ENCODE results near the gene IDUA.
A peak's percentile ranks its signal among the peaks of the same experiment; 100 is the strongest.

The IDUA gene

DNA sequence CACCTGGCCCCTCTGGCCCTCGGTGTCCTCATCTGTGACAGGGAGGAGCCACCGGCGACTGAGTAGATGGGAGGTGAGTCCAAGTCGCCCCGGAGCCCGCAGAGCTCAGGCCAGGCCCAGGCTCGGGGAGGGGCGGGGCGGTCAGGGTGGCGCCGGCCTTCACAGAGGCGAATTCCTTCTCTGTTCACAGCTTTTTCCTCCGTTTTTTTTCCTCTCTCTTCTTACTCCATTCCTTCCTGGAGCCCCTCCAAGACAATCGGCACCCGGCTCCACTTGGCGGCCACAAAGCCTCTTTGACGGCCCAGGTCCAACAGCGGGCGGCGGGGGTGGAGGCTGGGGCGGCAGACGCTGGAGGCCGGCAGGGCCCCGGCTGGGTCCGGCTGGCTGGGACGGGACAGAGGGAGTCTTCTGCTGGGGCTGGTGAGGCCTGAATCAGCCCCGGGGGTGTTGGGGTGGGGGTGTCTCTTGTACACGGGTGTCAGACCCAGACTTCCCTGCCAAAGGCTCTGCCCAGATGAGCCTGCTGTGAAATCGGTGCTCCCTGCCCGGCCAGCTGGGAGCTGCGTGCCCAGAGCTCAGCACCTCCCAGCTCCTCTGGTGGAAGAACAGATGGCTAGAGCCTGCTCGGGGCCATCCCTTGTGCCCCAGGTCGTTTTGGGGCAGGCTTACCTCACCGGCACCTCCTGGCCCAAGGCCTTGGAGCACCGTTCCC, 47.2 kb downstream of the IDUA start:
- peak; percentile 7 for DNase-seq

DNA sequence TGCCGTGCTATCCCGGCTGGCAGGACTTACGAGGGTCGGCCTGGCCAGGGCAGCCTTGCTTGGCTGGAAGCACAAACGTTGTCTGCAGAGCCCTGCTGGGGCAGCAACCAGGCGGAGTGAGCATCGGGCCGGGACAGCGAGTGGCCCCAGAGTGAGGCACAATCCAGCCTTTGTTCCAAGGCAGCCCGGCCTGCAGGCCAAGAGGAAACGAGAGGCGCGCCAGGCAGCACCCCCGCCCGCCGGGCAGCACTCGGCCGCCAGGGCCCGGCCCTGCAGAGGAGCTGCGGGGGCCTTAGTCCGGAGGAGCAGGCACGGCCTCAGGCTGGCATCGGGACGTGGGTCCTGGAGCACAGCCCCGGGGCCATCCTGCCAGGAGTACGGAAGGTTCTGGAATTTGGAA, 48.7 kb downstream of the IDUA start:
- DNase-seq = no peak

DNA sequence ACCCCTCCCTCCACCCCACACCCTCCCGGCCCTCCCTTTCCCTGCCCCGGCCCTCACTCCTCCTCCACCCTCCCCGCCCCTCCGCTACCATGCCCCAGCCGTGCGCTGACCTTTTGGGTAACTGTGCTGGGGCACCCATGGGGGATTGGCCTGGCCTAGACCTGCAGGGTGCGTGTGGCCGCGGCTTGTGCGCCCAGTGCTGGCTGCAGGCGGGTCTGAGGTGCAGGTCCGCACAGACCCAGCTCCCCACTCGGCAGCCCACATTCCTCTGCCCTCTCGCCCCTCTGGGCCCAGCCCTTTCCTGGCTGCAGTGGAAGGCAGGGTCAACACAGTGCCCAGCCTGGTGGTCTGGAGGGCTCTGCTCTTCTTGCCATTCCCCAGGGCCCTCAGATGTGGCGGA, 49.3 kb downstream of the IDUA start:
- no peak for DNase-seq

- no peak for DNase-seq
Measured at GRCh38 chr4:1036976-1037810, 50.3 kb downstream of the IDUA start.

- DNase-seq = no peak
Measured at GRCh38 chr4:1038948-1039492, 52.2 kb downstream of the IDUA start.

DNA sequence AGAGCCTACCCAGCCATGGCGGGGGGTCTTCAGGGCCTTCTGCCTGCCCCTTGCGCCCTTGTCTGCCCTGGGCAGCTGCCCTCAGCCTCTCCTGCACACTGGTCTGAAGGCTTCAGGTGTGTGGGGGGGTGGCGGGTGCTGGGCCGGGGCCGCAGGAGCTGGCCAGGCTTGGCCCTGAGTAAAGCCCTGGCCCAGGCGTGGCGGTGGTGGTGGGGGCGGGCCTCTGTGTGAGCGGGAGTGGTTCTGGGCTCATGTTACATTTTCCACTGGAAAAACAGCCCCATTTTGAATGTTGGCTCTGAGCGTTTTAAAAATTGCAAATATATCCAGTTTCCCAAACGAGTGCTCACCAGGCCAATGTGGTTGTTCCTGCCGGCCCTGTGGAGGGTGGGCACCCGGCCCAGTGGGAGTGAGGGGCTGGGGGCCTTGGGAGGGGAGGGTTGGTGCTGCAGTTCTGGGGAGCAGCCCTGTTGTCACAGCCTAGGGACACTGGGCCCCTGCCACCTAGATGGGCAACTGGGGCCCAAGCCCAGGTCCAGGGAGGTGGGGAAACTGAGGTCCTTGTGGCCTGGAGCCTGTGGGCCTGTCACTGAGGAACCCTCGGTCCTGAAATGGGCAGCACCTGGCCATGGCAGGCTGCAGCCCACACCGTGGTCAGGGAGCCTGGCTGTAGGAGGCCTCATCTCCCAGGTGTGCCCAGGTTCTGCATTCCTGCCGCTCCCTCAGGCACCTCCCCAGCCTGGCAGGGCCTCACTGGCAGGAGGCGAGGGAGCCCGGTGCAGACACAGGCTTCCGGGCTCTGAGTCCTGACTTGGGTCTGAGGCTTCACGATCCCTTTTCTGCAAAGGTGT, 52.9 kb downstream of the IDUA start:
- DNase-seq = peak; percentile 9

GRCh38 chr4:1040344-1041146, 53.7 kb downstream of the IDUA start:
- DNase-seq = no peak

DNA sequence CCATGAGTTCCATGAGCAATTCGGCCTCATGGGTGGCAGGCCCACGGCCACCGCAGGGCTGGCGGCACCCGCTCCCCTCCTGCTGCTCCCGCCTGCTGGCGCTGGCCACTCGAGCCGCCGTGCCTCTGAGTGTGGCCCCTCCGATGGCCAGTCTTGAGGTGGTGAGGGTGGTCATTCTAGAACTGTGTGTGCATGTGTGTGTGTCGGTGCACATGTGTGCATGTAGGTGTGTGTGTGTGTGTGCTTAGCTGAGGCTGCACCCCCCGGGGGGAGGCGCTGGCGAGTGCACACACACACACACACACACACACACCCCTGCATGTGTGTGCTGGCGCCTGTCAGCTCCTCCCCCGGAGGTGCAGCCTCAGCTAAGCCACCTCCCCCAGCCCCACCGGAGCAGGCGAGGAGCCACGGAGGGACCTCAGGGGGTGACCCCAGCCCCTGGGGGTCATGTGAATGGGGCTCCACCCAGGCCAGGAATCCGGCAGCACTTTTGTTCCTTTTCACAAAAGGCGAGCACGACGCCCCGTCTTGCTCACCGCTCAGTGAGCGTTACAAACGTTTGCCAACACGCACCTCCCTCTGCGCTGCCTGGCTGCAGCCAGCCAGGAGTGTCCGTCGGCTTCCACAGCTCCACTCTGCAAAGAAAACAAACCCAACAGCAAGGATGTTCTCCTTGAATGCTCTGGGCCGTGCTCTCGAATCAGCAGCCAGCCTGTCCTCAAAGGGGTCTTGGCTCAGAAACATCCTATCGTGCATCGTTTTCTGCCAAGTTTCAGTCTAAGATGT, 54.5 kb downstream of the IDUA start:
- DNase-seq = no peak

- no peak for DNase-seq
Measured at GRCh38 chr4:1041936-1042330, 55.1 kb downstream of the IDUA start.

DNA sequence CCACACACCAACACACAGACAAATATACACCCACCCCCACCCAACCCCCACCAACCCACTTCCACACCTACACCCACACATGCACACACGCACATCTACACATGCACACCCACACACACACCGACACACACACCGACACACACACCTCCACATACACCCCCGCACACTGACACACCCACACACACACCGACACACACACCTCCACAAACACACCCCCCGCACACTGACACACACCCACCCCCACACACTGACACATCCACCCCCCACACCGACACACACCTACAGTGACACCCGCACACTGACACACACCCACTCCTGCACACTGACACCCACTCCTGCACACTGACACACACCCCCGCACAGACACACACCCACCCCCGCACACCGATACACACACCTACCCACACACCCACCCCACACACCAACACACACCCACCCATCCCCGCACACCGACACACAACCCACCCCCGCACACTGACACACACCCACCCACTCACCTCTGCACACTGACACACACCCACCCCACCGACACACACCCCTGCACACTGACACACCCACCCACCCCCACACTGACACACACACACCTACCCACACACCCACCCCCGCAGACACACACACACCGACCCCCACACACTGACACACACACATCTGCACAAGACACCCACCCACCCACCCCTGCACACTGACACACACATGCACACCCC, 55.7 kb downstream of the IDUA start:
- DNase-seq = no peak

GRCh38 chr4:1043162-1043561, 56.3 kb downstream of the IDUA start:
- no peak for DNase-seq

DNA sequence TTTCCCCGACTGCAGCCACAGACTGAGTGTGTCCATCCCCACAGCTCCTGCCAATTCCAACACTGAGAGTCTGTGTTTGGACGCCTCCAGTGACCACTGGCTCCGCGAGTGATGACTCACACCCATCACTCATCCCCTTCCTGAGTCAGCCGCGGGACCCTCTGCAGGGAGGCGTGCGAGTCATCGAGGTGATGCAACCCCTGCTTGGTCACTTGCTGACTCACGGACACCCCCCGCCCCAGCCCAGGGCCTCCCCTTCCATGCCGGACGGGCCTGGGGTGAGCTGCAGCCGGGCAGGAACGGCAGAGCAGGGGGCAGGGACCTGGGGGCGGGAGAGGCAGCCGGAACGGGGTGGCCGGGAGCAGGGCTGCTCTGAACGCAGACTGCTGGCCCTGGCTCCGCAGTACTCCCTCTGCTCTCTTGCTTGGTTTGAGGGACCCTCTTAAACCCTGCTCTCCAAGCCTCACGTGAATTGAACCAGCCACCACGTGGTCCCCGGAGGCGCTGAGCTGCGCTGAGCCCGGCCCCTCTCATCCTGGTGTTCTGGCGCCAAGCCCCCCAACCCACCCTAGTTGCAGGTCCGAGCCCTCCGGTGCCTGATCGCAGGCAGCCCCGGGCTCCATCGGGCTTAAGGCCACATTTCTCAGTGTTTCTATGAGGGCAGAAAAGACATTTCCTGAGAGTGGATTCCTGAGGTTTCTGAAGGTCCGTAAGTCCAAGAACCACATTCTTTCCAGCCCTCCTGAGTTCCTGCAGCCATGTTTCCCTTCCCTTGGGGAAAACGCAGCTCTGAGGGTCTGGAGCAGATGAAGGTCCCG, 57.0 kb downstream of the IDUA start:
- DNase-seq = peak; percentile 95

- no peak for DNase-seq
Measured at GRCh38 chr4:1044469-1045192, 57.8 kb downstream of the IDUA start.

- DNase-seq = no peak
Measured at GRCh38 chr4:1045193-1045594, 58.4 kb downstream of the IDUA start.

- no peak for DNase-seq
Measured at GRCh38 chr4:1045595-1046201, 58.9 kb downstream of the IDUA start.

GRCh38 chr4:1046581-1047011, 59.8 kb downstream of the IDUA start:
- peak; percentile 34 for DNase-seq

DNA sequence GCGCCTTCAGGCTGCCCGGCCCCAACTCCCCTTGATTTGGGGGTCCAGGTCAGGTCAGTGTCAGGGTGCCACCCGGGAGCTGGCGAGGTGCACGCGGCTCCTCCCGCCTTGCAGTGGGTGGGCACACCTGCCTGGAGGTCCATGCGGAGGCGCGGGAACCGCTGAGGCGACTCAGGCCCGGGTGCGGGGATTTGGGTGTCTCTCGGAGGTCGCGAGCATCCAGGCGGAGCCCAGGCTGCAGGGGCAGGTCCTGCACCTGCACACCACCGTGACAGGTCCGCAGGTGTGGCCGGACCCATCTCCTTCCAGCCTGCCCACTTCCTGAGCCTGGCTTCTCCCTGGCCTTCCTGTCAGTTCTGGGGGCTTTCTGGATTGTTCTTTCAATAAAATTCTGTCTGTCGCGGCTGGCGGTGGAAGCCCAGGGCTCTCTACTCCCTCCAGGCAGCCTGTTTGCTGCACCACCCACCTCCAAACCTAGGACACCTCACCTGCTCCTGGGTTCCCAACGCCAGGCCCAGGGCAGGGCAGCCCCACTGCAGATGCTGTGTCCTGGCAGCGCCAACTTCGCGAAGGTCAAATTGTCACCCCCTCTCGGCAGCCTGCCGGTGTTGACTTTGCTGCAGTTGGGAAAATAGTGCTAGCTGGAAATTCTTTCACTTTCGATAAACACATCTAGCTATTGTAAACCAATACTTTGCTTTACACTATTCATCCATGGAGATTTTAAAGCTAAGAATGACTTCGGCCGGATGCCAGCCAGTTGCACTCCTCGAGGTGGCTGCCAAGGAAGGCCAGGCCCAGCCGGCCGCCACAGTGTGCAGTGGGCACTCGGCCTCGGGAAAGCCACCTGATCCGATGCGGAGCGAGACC, 60.5 kb downstream of the IDUA start:
- no peak for DNase-seq
